GM12878 (cell line): ENCODE data around the gene BTNL9. TPM values are rescaled to one million over a fixed set of nuclear protein-coding genes. Genes with fewer than 3 reads are reported as not detected.

Source experiments
- ATAC-seq: fragments of 200-7000 bp; cut with Tn5 transposase; 3 replicates; pipeline ENCODE4 v1.9.1; 2020; ENCODE audit warnings: mild to moderate bottlenecking, moderate library complexity
- BruUV-seq: library from RNA; stranded (reverse); fragments of 400-500 nt; replicated peaks from 2 replicates; lab custom pipeline; 2021; lab: Mats Ljungman, UMichigan
- CTCF ChIA-PET: fragments of 300-600 bp; sonication (Branson Sonifier 250); formaldehyde crosslinking; extraction: SDS; loops from one replicate; lab custom pipeline; 2021; ENCODE audit warnings: inconsistent platforms; lab: Yijun Ruan, JAX
- POLR2A ChIA-PET: fragments of 350-600 bp; formaldehyde crosslinking; extraction: SDS; loops from one replicate; lab custom pipeline; 2021; ENCODE audit warnings: inconsistent platforms; lab: Charles Lee
- RAD21 ChIA-PET: fragments of 300-600 bp; sonication (Branson Sonifier 250); formaldehyde crosslinking; loops from one replicate; lab custom pipeline; 2023; ENCODE audit warnings: antibody characterized with exemption; ENCODE audit not compliant: unreplicated experiment; lab: Charles Lee
- SMC1A ChIA-PET: fragments of 300-600 bp; sonication (Branson Sonifier 250); formaldehyde crosslinking; loops from one replicate; lab custom pipeline; 2023; ENCODE audit not compliant: unreplicated experiment, uncharacterized antibody; lab: Charles Lee
- DNase-seq: peaks from one replicate; pipeline ENCODE4 v3.0.0-alpha.2; 2011; ENCODE audit warnings: low read depth, low spot score
- FAIRE-seq: peaks from 3 replicates; lab custom pipeline; 2011; peaks lifted over from hg19 to GRCh38; lab: Jason Lieb, UNC
- H2AFZ ChIP-seq: 2 replicates; pipeline ENCODE4 v1.6.0; 2011; ENCODE audit warnings: low read depth, low read length, control low read depth; ENCODE audit not compliant: control insufficient read depth
- H3K27ac ChIP-seq: 2 replicates; pipeline ENCODE4 v1.5.1; 2011; ENCODE audit warnings: control low read depth; ENCODE audit not compliant: control insufficient read depth, insufficient read depth
- H3K27me3 ChIP-seq, 2 experiments: replicated peaks in 1 of 2; 2 replicates each; pipeline versions ENCODE4 v1.6.0 to v1.6.1; 2011; ENCODE audit warnings: low read length in 1 of 2; ENCODE audit not compliant: control insufficient read depth in 2 of 2, insufficient read depth in 2 of 2
- H3K36me3 ChIP-seq, 2 experiments: 2 replicates each; pipeline ENCODE4 v1.5.1; 2011; ENCODE audit warnings: low read length in 1 of 2; ENCODE audit not compliant: control insufficient read depth in 2 of 2, insufficient read depth in 2 of 2
- H3K4me1 ChIP-seq: 2 replicates; pipeline ENCODE4 v1.6.1; 2011; ENCODE audit warnings: mild to moderate bottlenecking, low read length, moderate library complexity, mixed read lengths; ENCODE audit not compliant: control insufficient read depth, insufficient read depth
- H3K4me2 ChIP-seq: 2 replicates; pipeline ENCODE4 v1.6.0; 2011; ENCODE audit warnings: control low read depth; ENCODE audit not compliant: control insufficient read depth, insufficient read depth
- H3K4me3 ChIP-seq: fragments of 200-600 bp; sonication (generic); 2 replicates; pipeline ENCODE4 v1.5.1; 2016
- H3K79me2 ChIP-seq: 2 replicates; pipeline ENCODE4 v1.6.0; 2011; ENCODE audit warnings: low read length; ENCODE audit not compliant: control insufficient read depth, insufficient read depth
- H3K9ac ChIP-seq: 2 replicates; pipeline ENCODE4 v1.8.0; 2011; ENCODE audit warnings: low read length, control low read depth, mixed read lengths; ENCODE audit not compliant: control insufficient read depth, insufficient read depth
- H3K9me3 ChIP-seq: replicated peaks from 3 replicates; pipeline ENCODE4 v1.5.1; 2011; ENCODE audit warnings: mild to moderate bottlenecking, low read length; ENCODE audit not compliant: control insufficient read depth, insufficient read depth
- H4K20me1 ChIP-seq: 2 replicates; pipeline ENCODE4 v1.6.0; 2011; ENCODE audit not compliant: control insufficient read depth, insufficient read depth
- EZH2 ChIP-seq: IDR thresholded peaks from 2 replicates; pipeline ENCODE4 v1.6.1; 2012; ENCODE audit warnings: low read depth, mild to moderate bottlenecking, control low read depth, inconsistent platforms, low read length, borderline replicate concordance; ENCODE audit not compliant: control insufficient read depth
- FOXK2 ChIP-seq: fragments of 450-650 bp; IDR thresholded peaks from 2 replicates; pipeline ENCODE4 v1.6.1; 2017; ENCODE audit warnings: mild to moderate bottlenecking, moderate library complexity
- IKZF2 ChIP-seq, 2 experiments: fragments of 450-650 bp; IDR thresholded peaks; 2 replicates each; pipeline ENCODE4 v1.6.1; 2017; ENCODE audit warnings: mild to moderate bottlenecking in 2 of 2, moderate library complexity in 2 of 2
- JUNB ChIP-seq: IDR thresholded peaks from 2 replicates; pipeline ENCODE4 v1.6.1; 2016; ENCODE audit warnings: antibody characterized with exemption, mild to moderate bottlenecking
- PAX8 ChIP-seq: fragments of 450-650 bp; IDR thresholded peaks from 2 replicates; pipeline ENCODE4 v1.6.1; 2017; ENCODE audit warnings: mild to moderate bottlenecking, moderate library complexity
- SREBF1 ChIP-seq: IDR thresholded peaks from 2 replicates; pipeline ENCODE4 v1.6.1; 2012; ENCODE audit warnings: mild to moderate bottlenecking, low read length
- SUPT20H ChIP-seq: IDR thresholded peaks from 2 replicates; pipeline ENCODE4 v1.6.1; 2011; ENCODE audit warnings: low read depth, mild to moderate bottlenecking, low read length, moderate library complexity, borderline replicate concordance; ENCODE audit not compliant: control insufficient read depth
- WGBS: methylation state at CpG from one replicate; pipeline ENCODE4 v1.1.6; 2016; ENCODE audit warnings: low lambda C conversion rate; ENCODE audit not compliant: insufficient replicate concordance, insufficient coverage; ENCODE audit errors: missing lambda C conversion rate; 5-methylcytosine and 5-hydroxymethylcytosine counted together
- in situ Hi-C: fragments of 300-500 bp; cut with MboI; formaldehyde crosslinking; loops from 9 replicates; pipeline ENCODE4 v1.14.3; 2018; ENCODE audit warnings: mixed read lengths
- intact Hi-C: fragments of 100-400 bp; cut with micrococcal nuclease; formaldehyde crosslinking; loops from one replicate; pipeline ENCODE4 v1.14.2; 2022; ENCODE audit not compliant: unreplicated experiment
- polyA plus RNA-seq, 11 experiments: library from polyadenylated mRNA; depleted of rRNA in 4 of 11; unstranded in 6 of 11; stranded (reverse) in 5 of 11; fragments of >200 nt; fragmentation: Nextera tagmentation in 4 of 11; fragmentation: Illumina TruSeq in 1 of 11; extraction: Ambion mirVana in 4 of 11; extraction: Trizol in 1 of 11; gene quantifications; 1 replicate in 1 of 11; 2 replicates in 10 of 11; pipeline versions ENCODE4 v1.2.1 to v1.2.3, GENCODE V29; 2011 to 2016; ENCODE audit warnings: inconsistent platforms in 2 of 11, missing spikeins in 2 of 11, low read depth in 1 of 11
- total RNA-seq, 4 experiments: library from RNA; depleted of rRNA in 3 of 4; stranded (reverse); fragments of >200 nt in 3 of 4; fragmentation: Illumina TruSeq in 1 of 4; extraction: Trizol in 1 of 4; gene quantifications; 2 replicates each; pipeline versions ENCODE4 v1.2.1 to v1.2.3, GENCODE V29; 2013 to 2021

Gene BTNL9
- total and polyA plus RNA-seq, 10 of the 15 experiments (the other 5 are each of a cell fraction or from before 2014, with no cell fraction given): 0.01 to 16.5 (median 0.06) TPM; not detected in 5

DNA sequence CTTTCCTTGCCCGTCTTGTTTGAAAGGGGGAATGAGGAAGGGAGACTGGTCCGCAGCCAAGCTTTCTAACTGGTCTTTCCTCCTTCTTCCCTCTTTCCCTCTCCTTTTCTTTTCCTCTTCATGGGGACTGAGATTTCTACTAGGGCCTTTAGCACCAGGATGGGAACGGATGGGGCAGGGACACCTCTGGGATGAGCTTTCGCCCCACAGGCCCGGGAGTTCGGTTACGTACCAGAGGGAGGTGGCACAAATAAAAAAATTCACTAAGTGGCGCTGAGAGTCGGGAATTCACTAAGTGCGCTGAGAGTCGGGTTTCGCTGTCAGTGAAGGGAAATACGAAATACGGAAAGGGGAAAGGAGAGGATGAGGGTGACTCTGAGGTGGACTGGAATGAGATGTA lies 21.6 kb downstream of the BTNL9 start:
- no peak for DNase-seq
- in situ Hi-C loops: no loop called here
- CTCF ChIA-PET: interaction anchor here (0.6 kb wide), 1 partner anchor 858 kb away, joined by 3 read pairs; no protein-coding TSS in a partner anchor

DNA sequence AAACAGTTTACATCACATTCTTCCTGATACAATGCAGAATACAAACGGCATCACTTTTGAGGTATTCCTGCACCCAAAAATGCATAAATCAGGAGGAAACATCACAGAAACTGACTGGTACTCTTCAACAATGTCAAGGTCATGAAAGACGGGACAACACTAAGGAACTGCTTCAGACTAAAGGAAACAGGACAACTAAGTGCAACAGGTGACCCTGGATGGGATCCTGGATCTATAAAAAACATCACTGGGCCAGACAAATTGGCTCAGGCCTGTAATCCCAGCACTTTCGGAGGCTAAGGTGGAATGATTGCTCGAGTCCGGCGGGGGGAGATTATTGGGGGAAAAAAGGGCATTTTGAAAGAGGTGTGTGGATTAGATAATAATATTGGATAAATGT lies 22.6 kb downstream of the BTNL9 start:
- no peaks in the 10 kb centered on the region for H3K4me1 ChIP-seq
- SMC1A ChIA-PET: no interaction called here
- CTCF ChIA-PET: no interaction called here
- H3K27ac ChIP-seq: no peak overlapping the region
- no peak overlapping the region for H3K9ac ChIP-seq
- H3K4me2 ChIP-seq: no peak overlapping the region
- H3K36me3 ChIP-seq: no peaks in the 10 kb centered on the region
- no peak for FAIRE-seq
- no peaks in the 10 kb centered on the region for H4K20me1 ChIP-seq
- TF ChIP-seq IKZF2 (IDR thresholded peaks at IDR 0.05) (no peak), SREBF1 (no peak), JUNB (no peak)
- H2AFZ ChIP-seq: no peak overlapping the region
- intact Hi-C loops: no loop called here
- ATAC-seq: no peak
- POLR2A ChIA-PET: no interaction called here
- in situ Hi-C loops: no loop called here
- H3K4me3 ChIP-seq: no peak overlapping the region
- RAD21 ChIA-PET: interaction anchor here (0.6 kb wide), 1 partner anchor 230 kb away, joined by 4 read pairs; no protein-coding TSS in a partner anchor
- 86% methylated on average over 6 of the region's 6 CpGs for WGBS
- H3K27me3 ChIP-seq: peaks cover 3% of the 10 kb centered on the region in 2 experiments
- H3K79me2 ChIP-seq: no peaks in the 10 kb centered on the region
- BruUV-seq: no TSS peak
- H3K9me3 ChIP-seq: no peaks in the 10 kb centered on the region; the same call in 2 of the 3 replicates
- no peak for DNase-seq

More for the DNA sequence above, 21.6 kb downstream of the BTNL9 start:
- ChIA-PET SMC1A (no interaction called here), RAD21 (no interaction called here), POLR2A (interaction anchor here (0.6 kb wide), 1 partner anchor 240 kb away, joined by 4 read pairs; no protein-coding TSS in a partner anchor)
- Histone ChIP-seq H2AFZ (no peak overlapping the region), H3K4me1 (no peaks in the 10 kb centered on the region), H3K36me3 (no peaks in the 10 kb centered on the region), H3K27ac (no peak overlapping the region), H3K27me3 (peaks cover 3% of the 10 kb centered on the region in 2 experiments), H4K20me1 (no peaks in the 10 kb centered on the region), H3K4me2 (no peak overlapping the region), H3K79me2 (no peaks in the 10 kb centered on the region), H3K9me3 (no peaks in the 10 kb centered on the region; the same call in 2 of the 3 replicates), H3K9ac (no peak overlapping the region), H3K4me3 (no peak overlapping the region)
- BruUV-seq: no TSS peak
- 84% methylated on average over 14 of the region's 14 CpGs for WGBS
- TF ChIP-seq FOXK2 (no peak), PAX8 (no peak), EZH2 (no peak), SUPT20H (no peak)
- intact Hi-C loops: no loop called here
- ATAC-seq (no peak), FAIRE-seq (no peak)
